ENCODE data around the gene C2orf72. TPM values are rescaled to one million over a fixed set of nuclear protein-coding genes. Genes with fewer than 3 reads are reported as not detected.

Gene C2orf72
- total RNA-seq, 4 donors from 2014 or later, result 0.19 TPM; not detected in 3

DNA sequence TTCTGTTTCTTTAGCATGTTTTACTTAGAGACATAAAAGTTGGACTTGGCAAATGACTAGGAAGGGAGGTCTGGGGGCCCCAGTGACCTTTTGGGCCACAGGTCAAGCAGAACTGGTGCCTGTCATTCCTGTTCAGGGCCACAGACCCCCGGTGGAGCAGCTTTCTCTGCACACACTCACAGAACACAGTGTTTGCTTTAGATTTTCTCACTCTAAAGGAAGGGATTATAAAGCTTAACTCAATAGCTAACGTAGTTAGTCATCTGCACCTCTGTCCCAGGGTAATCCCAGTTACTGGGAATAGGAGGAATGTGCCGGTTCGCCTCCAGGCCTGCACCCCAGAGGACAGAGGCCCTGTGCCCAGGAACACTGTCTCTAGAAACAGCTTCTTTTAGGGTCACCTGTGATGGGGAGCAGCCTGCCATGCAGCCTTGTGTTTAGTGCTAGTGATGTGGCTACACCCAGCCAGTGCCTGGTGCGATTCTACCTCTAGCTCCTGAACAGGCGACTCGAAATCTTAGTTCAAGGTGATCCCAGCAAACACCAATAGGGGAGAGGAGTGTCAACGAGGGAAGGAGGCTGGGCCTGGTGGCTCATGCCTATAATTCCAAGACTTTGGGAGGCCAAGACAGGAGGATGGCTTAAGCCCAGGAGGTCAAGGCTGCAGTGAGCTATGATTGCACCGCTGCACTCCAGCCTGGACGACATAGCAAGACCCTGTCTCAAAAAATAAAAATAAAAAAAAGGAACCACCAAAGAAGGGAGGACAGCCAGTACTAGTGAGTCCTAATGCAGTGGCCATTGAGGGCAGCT, 29.8 kb upstream of the C2orf72 start:
- TF ChIP-seq, protein P1, sequence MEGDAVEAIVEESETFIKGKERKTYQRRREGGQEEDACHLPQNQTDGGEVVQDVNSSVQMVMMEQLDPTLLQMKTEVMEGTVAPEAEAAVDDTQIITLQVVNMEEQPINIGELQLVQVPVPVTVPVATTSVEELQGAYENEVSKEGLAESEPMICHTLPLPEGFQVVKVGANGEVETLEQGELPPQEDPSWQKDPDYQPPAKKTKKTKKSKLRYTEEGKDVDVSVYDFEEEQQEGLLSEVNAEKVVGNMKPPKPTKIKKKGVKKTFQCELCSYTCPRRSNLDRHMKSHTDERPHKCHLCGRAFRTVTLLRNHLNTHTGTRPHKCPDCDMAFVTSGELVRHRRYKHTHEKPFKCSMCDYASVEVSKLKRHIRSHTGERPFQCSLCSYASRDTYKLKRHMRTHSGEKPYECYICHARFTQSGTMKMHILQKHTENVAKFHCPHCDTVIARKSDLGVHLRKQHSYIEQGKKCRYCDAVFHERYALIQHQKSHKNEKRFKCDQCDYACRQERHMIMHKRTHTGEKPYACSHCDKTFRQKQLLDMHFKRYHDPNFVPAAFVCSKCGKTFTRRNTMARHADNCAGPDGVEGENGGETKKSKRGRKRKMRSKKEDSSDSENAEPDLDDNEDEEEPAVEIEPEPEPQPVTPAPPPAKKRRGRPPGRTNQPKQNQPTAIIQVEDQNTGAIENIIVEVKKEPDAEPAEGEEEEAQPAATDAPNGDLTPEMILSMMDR (IDR thresholded peaks at IDR 0.05), result no peak
- ATAC-seq (ENCODE audit: low FRiP score), result no peak
- DNase-seq (ENCODE audit: low spot score), result no peak

DNA sequence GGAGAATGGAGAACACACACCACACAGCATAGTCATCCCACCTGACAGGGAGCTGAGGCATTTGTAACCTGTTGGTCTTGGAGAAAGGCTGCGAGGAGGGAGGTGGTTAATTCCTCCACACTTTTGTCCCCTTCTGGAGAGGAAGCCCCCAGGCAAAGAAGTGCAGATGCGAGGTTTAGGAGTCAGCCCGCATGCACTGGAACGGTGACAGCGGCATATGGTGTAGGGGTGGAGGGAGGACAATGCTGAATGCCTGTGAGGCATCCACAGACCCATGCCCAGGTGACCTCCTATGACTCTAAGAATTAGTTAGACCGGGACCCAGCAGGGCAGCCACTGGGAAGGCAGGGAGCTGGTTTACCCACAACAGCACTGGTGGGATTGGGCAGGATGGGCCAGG, 29.2 kb upstream of the C2orf72 start:
- ATAC-seq (ENCODE audit: low FRiP score) (no peak), DNase-seq (ENCODE audit: low spot score) (no peak)
- TF ChIP-seq, protein P1 (IDR thresholded peaks at IDR 0.05), result no peak

DNA sequence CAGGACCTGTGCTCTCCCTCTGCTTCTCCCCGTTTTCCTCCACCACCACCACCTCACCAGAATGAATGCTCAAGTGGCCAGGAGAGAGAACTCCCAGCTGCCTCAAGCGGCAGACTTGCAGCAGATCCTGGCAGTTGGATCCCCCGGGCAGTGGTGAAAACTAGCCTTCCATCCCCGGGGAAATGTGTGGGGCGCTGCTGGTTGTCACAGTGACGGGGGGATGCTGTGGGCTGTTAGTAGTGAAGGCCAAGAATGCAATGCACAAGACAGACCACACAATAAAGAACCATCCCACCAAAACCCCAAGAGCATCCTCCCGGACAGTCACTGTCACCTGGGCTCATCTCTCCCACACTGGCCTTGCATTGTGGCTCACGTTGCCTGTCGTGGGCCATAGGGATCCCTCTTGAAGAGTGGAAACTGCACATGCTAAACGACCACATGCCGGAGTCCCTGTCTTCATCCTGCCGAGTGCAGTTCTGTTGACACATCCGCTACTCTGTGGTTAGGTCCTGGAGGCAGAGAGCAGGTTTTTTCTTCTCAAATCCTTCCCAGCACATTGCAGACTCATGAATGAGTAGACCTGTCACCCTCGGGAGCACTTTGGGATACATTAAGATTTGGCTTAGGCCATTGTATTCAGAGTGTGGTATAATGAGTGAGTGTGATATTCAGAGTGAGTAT, 27.9 kb upstream of the C2orf72 start:
- no peak for ATAC-seq (ENCODE audit: low FRiP score)
- no peak for DNase-seq (ENCODE audit: low spot score)
- TF ChIP-seq, protein P1 (IDR thresholded peaks at IDR 0.05), result no peak

DNA sequence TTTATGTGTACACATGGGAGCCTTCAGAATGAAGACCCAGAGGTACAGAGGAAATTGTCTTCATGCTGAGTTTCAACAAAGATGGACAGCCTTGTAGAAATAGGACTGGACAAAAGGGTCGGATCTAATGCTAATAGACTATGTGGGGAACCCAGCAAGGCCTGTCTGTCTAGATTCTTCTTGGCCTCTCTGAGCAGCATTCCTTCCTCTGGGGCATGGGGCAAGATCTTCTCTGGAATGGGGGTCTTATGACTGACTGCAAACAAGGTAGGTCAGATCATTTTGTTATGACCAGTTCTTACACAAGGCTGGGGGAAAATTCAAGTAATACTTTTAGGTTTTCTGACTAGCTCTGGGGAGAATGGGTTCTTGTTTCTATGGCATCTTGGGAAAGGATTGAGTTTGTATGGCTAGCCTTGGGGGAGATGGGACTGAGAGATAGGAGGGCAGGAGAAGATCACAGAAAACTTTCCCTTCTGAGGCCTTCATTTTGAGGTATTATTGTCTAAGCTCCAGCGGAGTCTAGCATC, 27.1 kb upstream of the C2orf72 start:
- no peak for ATAC-seq (ENCODE audit: low FRiP score)
- TF ChIP-seq, protein P1 (IDR thresholded peaks at IDR 0.05), result no peak
- DNase-seq (ENCODE audit: low spot score), result no peak

DNA sequence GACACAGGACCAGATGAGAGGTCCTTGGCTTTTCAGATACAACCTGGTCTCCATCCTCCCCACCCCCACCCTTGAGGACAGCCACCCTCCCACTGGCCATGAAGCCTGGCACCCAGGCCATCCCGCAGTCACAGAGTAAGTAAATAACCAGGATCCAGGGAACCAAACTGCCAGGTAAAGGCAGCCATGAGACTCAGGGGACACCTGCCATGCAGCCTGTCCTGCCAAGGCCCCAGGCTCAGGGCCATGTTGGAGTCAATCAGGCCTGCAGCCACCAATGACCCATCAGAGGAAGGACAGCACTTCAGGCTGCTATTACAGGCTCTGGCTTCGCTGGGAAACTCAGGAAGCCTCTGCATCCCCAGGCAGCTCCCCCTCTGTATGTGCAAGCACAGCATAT, 25.8 kb upstream of the C2orf72 start:
- ATAC-seq (ENCODE audit: low FRiP score), result no peak
- no peak for DNase-seq (ENCODE audit: low spot score)
- TF ChIP-seq, protein P1 (IDR thresholded peaks at IDR 0.05), result no peak

DNA sequence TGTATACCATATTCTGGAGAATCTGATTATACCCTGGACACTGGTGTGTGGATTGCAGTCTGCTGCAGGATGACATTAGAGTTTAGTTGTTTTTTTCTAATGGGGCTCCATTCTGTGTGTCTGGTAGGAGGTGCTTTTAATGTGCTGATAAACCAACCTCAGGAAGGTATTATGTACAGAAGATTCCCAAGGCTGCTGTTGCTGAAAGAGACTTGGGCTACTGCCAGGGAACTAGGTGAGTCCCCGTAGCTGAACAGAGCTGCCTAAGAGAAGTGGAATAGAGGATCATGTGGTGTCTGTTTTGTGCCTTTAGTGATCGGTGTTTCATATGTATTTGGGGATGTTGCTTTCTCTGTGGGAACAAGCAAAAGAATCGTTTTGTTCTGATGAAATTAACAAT, 24.9 kb upstream of the C2orf72 start:
- TF ChIP-seq, protein P1 (IDR thresholded peaks at IDR 0.05), result no peak
- ATAC-seq (ENCODE audit: low FRiP score) (no peak), DNase-seq (ENCODE audit: low spot score) (no peak)

All from omental fat pad (tissue), 4 donors.